ENCODE data around the gene CYP17A1.

CYP17A1 gene

DNA sequence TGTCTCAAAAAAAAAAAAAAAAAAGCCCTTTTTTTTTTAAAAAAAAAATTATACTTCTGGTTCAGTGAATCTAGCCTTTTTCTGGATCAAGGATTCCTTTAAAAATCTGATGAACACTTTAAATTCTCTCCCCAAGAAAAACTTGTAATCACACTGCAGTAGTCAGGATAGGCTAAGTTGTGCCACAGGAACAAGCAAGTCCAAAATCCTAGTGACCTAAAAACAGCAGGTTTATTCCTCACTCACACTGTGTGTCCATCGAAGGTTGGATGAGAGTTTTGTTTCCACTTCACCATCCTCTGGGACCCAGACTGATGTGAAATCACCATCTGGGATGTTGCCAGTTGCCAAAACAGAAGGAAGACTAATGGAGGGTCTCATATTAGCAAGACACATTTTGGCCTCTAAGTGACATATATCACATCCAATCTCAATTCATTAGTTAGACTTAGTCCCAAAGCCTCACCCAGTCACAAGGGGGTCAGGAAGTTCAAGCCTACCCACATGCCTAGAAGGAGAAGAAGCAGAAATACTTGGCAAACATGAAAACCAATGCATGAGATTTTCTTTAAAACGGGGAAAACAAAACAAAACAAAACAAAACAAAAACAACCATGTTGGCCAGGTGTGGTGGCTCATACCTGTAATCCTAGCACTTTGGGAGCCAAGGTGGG, 32.7 kb downstream of the CYP17A1 start:
- no peaks in the 10 kb centered on the region for H3K27me3 ChIP-seq
- no peak overlapping the region for H3K4me3 ChIP-seq (ENCODE audit: low read depth, low read length)
- no peaks in the 10 kb centered on the region; the same call in 1 of the 2 replicates for H3K36me3 ChIP-seq
- H3K4me1 ChIP-seq, result no peaks in the 10 kb centered on the region
- no peak for TF ChIP-seq CTCF (IDR thresholded peaks at IDR 0.05; ENCODE audit: low read depth, low read length)
- H3K9me3 ChIP-seq, result no peaks in the 10 kb centered on the region
- DNase-seq, result no peak

DNA sequence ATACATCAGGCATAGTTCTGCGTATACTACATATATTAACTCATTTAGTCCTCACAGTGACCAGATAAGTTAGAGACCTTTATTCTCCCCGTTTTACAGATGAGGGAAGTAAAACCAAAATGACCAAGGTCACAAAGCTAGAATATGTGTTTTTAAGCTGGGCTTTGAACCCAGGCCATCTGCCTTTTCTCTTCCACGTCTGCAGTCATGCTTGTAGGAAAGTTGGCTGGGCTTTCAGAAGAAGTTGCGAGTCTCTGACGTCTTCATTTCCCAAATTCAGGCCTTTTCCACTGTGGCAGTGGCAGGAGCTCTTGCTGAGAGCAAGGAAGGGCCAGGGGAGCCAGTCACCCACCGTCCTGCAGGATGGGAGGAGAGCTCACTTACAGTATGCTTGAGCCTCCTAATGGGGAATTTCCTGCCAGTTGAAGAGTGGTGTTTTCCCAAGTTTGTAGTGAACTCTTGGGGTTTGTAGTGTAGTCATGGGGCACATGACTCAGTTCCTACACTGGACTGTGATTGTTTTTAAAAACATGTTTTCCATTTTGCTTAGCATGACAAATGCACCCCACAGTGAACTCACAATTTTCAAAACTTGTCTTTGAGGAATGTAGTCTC, 34.2 kb downstream of the CYP17A1 start:
- TF ChIP-seq CTCF (IDR thresholded peaks at IDR 0.05; ENCODE audit: low read depth, low read length), result no peak
- Histone ChIP-seq H3K27me3 (no peaks in the 10 kb centered on the region), H3K9me3 (no peaks in the 10 kb centered on the region), H3K4me3 (ENCODE audit: low read depth, low read length) (no peak overlapping the region), H3K4me1 (no peaks in the 10 kb centered on the region), H3K36me3 (no peaks in the 10 kb centered on the region; the same call in 1 of the 2 replicates)
- no peak for DNase-seq

- DNase-seq, result no peak
- Histone ChIP-seq H3K9me3 (no peaks in the 10 kb centered on the region), H3K4me3 (ENCODE audit: low read depth, low read length) (no peak overlapping the region), H3K4me1 (no peaks in the 10 kb centered on the region), H3K27me3 (no peaks in the 10 kb centered on the region), H3K36me3 (no peaks in the 10 kb centered on the region; the same call in 1 of the 2 replicates)
- no peak for TF ChIP-seq CTCF (IDR thresholded peaks at IDR 0.05; ENCODE audit: low read depth, low read length)
Measured at GRCh38 chr10:102801978-102802377, 35.2 kb downstream of the CYP17A1 start.

GRCh38 chr10:102801496-102801895, 35.7 kb downstream of the CYP17A1 start:
- Histone ChIP-seq H3K9me3 (no peaks in the 10 kb centered on the region), H3K36me3 (no peaks in the 10 kb centered on the region; the same call in 1 of the 2 replicates), H3K4me1 (no peaks in the 10 kb centered on the region), H3K4me3 (ENCODE audit: low read depth, low read length) (no peak overlapping the region), H3K27me3 (no peaks in the 10 kb centered on the region)
- DNase-seq, result no peak
- TF ChIP-seq CTCF (IDR thresholded peaks at IDR 0.05; ENCODE audit: low read depth, low read length), result no peak

GRCh38 chr10:102800611-102801335, 36.4 kb downstream of the CYP17A1 start:
- no peak overlapping the region for H3K4me3 ChIP-seq (ENCODE audit: low read depth, low read length)
- no peak for TF ChIP-seq CTCF (IDR thresholded peaks at IDR 0.05; ENCODE audit: low read depth, low read length)
- no peaks in the 10 kb centered on the region for H3K4me1 ChIP-seq
- H3K27me3 ChIP-seq, result no peaks in the 10 kb centered on the region
- no peak for DNase-seq
- no peaks in the 10 kb centered on the region; the same call in 1 of the 2 replicates for H3K36me3 ChIP-seq
- H3K9me3 ChIP-seq, result no peaks in the 10 kb centered on the region
